IPS-NIHi7 (cell line): ENCODE results near the gene USP3.
"Not testable (repeated sequence)": the region's sequence is repeated elsewhere in the genome, so short reads cannot be mapped to it uniquely, and the experiment has no call there.

Source experiments
- DNase-seq: peaks from one replicate; pipeline ENCODE4 v3.0.0; 2012; ENCODE audit warnings: mixed read lengths; ENCODE audit errors: extremely low spot score

The USP3 gene

GRCh38 chr15:63476229-63476632, 28.2 kb upstream of the USP3 start:
- no peak for DNase-seq

- no peak for DNase-seq
Measured at GRCh38 chr15:63478243-63478642, 26.1 kb upstream of the USP3 start.

DNA sequence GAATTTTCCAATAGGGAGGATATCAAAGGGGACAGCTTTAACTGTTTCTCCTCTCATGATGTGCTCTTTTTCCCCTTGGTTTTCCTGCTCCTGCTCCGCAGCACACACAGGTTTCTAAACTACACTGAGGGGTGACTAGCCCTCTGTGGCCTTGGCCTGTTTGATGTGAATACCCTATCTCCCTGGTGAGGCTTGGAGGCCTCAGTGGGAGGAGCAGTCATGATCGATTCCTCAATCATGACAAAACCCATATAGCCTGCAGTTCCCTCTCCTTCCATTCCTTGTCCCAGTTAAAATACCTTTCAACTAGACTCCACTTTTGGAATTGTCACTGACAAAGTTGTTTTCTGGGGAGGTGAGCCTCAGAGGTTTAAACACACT, 24.0 kb upstream of the USP3 start:
- DNase-seq, result no peak

DNA sequence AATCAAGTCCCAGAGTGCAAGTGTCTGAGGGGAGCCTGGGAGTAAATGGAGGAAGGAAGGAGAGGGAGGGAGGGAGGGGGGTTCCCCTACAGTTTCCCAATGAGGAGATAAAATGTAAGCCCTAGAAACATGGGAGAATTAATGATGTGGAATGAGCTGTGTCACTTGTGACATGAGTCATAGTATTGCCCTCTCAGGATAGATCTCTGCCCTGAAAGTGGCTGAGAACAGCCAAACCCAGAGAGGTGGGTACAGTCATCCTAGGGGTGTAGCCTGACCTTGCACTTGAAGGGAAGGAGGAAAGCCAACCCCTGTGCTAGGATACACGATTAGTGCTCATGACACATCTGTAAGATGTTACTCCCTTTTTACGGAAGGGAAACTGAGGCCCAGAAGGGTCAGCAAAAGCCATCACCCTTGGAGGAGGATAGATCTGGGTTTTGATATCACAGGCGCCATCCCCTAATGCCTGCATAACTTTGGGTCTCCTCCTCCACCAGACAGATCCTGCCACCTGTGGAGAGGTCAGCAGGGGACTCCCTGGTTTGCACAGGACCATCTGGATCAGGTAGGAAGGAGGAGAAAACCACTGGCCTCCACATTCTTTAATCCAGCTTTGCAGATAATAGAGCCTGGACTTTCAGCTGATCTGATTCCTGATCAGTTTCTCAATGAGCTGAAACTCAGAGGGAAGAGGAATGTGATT, 23.1 kb upstream of the USP3 start:
- no peak for DNase-seq

GRCh38 chr15:63482874-63483323, 21.5 kb upstream of the USP3 start:
- DNase-seq, result no peak

DNA sequence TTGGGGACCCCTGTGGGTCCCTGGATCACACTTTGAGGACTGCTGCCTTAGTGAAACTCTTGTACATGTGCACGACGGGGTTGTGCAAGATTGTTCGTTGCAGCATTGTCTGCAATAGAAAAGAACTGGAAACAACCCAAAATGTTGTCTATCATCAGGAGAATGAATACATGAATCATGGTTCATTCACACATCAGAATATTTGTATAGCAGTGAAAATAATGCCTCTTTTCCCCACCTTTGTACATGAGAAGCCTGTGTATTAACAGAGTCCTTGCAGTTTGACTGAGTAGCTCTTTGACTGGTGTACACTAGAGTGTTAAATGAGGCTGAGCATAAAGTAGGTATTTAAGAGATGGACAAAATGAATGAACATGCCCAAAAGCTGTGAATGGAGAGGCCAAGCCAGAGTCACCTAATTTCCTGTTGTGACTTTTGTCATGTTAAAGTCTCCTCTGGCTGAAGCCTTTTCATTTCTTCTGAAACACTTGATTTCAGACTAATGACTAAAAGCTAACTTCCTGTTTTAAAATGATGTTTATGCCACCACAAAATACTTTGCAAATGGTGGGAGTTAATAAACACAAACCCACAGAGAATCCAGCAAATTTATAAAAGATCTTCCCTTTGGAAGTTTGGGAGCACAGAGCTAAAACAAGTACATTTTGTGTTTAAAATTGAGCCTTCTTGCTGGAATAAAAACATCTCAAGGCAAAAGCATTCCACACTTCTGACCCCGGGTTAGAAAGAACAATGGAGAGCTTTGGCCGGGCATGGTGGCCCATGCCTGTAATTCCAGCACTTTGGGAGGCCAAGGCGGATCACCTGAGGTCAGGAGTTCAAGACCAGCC, 20.6 kb upstream of the USP3 start:
- DNase-seq, result no peak

- no peak for DNase-seq
Measured at GRCh38 chr15:63484433-63485186, 19.8 kb upstream of the USP3 start.

- DNase-seq, result peak; percentile 86
Measured at GRCh38 chr15:63487076-63487757, 17.2 kb upstream of the USP3 start.

DNA sequence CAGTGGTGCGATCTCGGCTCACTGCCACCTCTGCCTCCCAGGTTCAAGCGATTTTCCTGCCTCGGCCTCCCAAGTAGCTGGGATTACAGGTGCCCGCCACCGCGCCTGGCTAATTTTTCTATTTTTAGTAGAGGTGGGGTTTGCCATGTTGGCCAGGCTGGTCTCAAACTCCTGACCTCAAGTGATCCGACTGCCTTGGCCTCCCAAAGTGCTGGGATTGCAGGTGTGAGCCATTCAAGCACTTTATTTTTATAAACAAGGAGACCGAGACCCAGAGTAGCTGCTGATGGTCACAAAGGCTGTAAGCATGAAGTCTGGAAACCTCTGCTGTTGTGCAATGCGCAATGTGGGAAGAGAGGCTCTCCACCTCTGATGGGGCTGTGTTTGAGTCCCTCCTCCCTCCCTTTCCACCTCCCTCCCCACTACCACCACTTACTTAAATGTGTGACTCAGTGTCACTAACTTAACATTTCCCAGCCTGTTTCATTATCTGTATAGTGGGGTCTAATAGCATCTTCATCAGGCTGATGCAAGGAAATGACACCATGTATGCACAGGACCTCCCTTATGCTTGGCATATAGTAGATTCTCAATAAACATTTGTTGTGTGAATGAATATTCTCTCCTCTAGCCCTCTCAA, 16.5 kb upstream of the USP3 start:
- DNase-seq, result not testable (repeated sequence)

DNA sequence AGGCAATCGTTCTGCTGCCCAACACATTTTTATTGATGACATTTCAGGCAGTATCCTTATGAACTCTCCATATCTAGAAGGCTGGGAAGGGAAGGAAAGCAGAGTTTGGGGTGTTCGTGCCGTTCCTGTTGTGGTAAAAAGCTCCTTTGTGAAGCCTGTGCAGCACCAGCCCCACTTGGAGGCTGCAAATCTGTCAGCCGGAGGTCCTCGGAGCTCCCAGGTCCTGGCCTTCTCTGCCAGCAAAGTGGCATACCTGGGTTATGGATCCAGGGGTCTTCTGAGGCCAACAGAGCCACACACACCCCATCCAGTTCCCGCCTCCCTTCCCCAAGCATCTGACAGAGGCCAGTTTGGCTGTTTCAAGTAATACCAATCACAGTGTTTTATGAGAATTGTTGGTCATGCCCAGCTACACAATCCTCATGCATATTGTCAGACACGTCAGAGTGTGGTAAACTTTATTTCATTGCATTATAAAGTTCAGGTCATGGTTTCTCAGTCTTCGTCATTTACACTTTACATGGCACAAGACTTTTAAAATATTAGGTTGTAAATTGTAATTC, 15.9 kb upstream of the USP3 start:
- DNase-seq, result no peak

DNA sequence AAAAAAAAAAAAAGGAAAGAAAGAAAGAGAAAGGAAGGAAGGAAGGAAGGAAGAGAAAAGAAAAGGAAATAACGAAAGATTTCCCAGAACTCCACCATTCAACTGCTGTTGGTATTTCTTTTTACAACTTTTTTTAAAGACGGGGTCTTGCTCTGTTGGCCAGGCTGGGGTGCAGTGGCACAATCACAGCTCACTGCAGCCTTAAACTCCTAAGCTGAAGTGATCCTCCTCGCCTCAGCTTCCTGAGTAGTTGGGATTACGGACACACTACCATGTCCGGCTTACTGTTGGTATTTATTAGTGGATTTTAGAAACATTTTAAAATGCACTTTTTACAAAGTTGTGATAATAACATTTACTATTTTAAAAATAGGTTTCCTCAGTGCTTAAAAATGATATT, 15.0 kb upstream of the USP3 start:
- no peak for DNase-seq

- DNase-seq, result no peak
Measured at GRCh38 chr15:63490345-63491034, 13.9 kb upstream of the USP3 start.

DNA sequence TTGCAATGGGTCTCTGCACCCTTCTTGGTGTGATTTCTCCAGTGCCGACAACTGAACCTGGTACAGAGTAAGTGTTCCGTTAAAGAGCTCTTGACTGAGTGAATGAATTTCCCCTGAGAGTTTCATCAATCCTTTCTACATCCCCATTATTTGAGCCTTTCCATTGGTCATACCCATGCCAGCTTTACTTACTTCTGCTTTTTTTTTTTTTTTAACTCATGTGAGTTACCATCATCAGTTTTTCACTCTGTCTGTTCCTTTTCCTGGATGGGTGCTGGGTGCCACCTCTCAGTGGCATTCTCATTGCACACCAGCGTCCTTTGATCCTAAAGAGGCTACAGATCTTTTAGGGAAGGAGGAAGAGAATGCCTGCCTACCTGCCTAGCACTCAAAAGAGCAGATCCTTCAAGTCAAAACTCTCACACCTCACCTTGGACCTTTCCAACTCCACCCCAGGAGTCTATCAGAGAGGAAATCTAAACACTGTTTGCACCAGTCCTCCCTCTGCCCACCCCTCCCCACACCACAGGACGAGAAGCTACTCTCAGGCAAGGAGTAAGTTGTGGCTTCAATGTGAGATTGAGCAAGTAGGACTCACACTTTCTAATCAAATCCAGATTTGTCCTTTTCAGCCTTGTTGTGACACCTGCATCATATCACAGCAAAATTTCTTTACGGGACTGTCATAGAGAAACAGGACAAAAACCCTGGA, 13.1 kb upstream of the USP3 start:
- DNase-seq, result no peak

GRCh38 chr15:63491979-63492378, 12.4 kb upstream of the USP3 start:
- DNase-seq, result no peak

- no peak for DNase-seq
Measured at GRCh38 chr15:63492541-63493077, 11.8 kb upstream of the USP3 start.

DNA sequence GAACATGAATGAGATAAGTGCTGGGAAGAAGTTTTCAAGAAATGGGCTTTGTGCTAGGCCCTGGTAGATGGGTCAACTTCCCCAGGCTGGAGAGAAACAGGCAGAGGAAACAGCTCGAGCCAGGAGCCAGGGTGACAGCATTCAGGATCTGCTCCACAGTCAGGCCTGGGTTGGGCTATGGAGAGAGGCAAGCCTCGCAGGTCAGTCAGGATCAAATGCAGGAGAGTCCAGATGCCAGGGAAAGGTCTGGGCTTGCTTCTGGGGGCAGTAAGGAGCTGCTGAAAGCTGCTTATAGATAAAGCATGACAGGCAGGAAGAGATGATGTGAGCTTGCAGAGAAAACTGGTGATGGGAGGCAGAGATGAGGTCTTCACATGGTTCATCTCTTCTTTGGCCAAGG, 11.0 kb upstream of the USP3 start:
- DNase-seq, result no peak

DNA sequence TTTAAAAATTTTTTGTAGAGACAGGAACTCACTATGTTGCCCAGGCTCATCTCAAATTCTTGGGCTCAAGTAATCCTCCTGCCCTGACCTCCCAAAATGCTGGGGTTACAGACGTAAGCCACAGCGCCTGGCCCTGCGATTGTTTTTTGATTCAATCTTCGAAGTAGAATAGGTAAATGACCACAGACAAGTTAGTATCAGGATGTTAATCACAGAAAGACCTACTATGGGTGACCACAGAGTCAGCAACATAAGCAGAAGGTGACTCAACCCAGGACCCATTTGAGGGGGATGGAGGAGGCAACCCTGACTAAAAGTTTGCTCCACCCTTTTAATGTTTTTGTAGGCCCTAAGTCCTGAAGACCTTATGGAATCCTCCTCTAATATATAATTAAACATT, 10.0 kb upstream of the USP3 start:
- DNase-seq, result no peak

GRCh38 chr15:63495343-63495742, 9.1 kb upstream of the USP3 start:
- no peak for DNase-seq

DNA sequence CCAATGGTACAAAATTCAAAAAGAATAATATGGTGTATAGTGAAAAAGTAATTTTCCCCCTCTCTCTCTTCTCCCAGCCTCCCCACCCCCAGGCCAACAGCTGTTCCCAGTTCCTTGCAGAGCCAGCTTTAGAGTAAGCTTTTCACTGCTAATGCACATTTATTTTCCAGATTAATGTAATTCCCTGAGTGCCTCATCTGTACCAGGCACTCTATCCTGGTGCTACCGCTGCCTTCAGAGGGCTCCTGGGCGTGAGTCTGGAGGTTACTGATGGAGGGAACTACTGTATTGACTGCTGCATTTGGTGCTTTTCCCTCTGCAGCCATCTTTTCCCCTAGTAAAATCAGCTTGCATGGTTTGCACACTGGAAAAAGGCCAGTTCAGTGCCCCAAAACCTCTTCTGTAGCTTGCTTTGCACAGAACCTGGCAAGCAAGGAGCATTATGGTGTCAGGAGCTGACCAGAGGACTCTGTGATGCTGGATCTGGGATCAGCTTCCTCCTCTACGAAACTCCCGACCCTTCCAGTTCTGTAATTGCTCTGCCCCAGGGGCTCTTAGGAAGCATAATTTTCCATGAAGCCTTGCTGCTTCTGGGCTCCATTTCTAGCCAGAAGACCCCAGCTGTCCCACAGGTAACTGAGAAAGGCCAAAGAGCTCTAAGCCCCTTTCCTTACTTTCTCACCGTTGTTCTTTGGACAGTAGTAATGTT, 8.5 kb upstream of the USP3 start:
- no peak for DNase-seq
